Hematopoietic multipotent progenitor cell treated with erythropoietin and hydrocortisone succinate and interleukin-3 and kit ligand, for 17 days (in vitro differentiated cells): Measurements from ENCODE around the gene NXPH3.
"Not testable (repeated sequence)": the region's sequence is repeated elsewhere in the genome, so short reads cannot be mapped to it uniquely, and the experiment has no call there.

ENCODE experiments used
- DNase-seq: peaks from one replicate; pipeline ENCODE4 v3.0.0-alpha.2; 2015; ENCODE audit warnings: low spot score

The NXPH3 gene

GRCh38 chr17:49554694-49555494, 20.8 kb upstream of the NXPH3 start:
- DNase-seq = no peak

DNA sequence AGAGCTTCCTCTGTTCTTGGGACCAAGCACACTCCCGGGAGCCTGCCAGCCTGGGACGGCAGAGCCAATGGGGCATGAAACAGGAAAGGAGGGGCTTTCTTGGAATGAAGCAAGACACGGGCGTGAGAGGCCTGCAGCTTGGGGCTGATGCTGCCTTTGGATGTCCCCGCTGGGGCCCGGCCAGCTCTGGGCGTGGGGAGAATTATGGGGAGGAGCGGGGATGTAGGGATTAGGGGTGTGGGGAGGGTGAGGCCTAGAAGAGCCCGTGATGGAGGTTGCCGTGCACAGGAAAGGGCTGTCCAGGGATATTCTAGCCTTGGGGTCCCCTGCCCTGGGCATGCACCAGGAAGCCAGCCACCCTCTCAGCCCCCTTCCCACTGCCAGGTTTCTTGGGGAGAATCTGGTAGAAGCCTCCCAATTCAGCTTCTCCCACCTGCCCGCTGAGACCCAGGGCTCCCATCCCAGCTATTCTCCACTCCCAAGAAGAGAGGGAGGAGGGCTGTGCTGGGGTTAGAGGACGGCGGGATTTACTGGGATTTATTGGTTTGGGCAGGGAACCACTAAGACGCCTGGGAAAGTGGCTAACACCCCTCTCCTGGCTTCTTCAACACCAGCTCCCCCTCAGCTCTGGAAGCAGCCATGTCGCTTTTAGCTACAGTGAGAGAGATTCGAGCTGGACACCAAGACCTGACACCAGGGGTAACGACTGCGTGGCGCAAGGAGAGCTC, 20.0 kb upstream of the NXPH3 start:
- DNase-seq = no peak

DNA sequence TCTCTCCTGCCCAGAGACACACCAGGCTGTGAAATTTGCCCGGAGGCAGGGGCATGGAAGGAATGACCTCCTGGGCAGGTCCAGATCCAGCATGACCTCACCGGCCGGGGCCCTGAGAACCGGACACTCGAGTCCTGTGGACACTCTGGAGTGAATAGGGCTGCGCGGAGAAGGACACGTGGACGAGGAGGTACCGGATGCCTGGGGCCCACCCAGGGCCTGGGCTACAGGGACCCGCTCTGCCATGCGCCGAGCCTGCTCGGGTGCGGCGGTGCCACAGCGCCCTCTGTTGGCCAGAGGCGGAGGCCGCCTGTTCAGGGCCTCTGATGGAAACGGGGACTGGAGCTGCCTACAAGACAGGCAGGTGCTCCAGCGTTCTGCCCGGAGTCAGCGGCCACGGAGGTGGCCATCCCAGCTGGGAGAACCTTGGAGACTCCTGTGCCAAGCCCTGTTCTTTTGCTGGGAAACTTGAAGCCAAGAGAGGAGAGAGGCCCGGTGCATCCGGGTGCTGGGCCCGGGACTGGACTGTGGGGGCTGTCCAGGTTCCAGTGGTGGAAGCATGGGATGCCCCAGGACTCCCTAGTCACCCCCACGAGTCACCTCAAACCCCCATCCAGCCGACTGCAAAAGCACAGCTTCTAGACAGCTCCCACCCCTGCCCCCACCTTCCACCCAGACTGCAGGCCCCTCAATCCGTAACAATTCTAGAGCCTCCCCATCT, 19.3 kb upstream of the NXPH3 start:
- peak; percentile 65 for DNase-seq

DNA sequence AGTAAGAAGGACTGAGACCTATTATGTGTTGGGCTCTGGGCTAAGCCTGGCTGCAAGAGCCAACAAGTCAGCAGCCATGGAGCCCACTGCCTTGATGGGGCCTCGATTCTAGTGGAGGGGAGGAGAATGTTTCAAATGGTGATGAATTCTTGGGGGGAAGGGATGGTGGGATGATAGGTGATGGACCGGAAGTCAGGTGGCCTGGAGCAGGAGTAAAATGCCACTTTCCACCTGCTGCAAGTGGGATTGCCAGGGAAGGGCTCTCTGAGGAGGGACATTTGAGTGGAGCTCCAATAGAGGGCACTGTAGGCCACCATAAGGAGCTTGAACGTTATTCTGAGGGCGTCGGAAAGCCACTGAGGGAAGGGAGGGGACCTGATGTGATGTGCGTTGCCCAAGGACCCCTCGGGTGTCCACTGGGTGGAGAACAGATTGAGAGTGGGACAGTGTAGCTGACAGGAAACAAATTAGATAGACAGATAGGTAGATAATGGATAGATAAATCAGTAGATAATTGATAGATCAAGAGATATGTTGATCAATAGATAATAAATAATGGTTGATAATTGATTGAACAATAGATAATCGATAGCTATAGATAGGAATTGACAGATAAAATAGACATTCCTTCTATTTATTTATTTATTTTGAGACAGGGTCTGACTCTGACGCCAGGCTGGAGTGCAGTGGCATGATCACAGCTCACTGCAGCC, 18.2 kb upstream of the NXPH3 start:
- peak; percentile 14 for DNase-seq

GRCh38 chr17:49564638-49565037, 11.0 kb upstream of the NXPH3 start:
- DNase-seq = no peak

- DNase-seq = no peak
These were observed 9.7 kb upstream of the NXPH3 start for GRCh38 chr17:49565948-49566491.

DNA sequence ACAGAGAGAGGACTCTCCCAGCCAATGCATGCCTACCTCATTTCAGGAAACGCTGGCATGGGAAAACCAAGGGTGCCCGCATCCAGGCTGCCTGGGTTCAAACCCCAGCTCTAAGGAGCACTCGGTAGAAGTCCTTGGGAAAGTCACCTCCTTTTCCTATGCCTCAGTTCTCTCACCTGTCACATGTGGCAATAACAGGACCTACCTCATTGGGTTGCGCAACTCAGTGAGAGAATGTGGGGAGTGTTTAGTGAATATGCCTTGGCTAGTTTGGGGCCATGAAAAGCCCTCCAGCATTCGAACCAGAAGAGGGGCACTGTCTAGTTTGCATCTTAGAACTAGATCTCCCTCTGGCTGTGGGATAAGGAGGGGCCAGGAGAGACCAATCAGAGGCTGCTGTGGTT, 9.0 kb upstream of the NXPH3 start:
- DNase-seq = no peak

DNA sequence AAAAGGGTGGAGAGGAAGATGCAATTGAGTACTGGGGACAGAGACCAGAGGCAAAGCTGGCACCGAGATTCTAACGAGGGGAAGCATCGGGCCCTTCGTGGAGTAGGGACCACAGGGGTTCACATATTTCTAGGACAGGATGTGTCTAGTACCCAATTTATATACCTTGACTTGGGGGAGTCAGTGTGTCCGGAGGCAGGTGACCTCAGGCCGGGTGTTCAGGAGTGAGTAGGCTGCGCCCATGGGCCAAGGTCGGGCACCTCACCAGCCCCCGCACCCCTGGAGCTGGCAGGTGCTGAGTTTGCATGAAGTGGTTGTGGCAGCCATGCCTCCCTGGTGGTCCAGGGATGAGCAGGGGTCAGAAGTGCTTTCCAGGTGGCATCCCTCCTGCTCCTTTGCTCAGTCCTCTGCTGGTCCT, 8.6 kb upstream of the NXPH3 start:
- no peak for DNase-seq

GRCh38 chr17:49567871-49568694, 7.6 kb upstream of the NXPH3 start:
- peak; percentile 79 for DNase-seq

- not testable (repeated sequence) for DNase-seq
These were observed 7.0 kb upstream of the NXPH3 start for GRCh38 chr17:49568695-49569047.

GRCh38 chr17:49570540-49571242, 5.0 kb upstream of the NXPH3 start:
- no peak for DNase-seq

GRCh38 chr17:49571283-49571682, 4.4 kb upstream of the NXPH3 start:
- no peak for DNase-seq

DNA sequence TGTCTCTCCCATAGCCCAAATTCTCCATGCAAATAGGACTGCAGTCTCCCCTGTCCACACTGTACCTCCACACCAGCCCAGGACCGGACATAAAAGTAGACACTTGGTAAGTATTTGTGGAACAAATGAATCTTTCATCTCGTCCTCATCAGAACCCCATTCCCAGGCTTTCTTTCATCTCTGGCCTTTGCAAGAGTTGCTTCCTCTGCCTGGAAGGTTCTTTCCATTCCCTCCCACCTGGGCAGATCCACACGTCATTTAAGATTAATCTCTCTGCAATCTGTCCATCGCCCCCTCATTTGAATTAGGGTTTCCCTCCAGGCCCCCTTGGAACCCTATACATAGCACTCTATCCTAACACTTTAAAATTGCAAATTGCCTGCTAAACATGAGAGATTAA, 3.9 kb upstream of the NXPH3 start:
- no peak for DNase-seq

DNA sequence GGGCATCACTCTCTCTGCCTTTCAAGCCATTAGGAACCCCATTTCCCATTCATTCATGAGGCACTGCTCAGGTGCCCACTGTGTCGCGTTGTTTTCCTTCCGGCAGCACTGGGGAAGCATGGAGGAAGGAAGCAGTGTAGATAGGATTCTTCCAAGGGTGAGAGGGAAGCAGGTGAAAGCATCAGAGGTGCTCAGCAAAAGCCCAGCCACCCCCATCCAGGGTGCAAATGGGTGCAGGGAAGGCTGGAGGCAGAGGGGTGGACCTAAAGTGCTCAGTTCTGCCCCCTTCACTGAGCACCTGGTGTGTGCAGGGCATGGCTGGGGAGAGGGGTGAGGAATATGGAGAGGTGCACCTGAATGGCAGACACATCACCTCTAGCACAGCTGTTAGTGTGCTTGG, 3.4 kb upstream of the NXPH3 start:
- DNase-seq = no peak

- DNase-seq = no peak
These were observed 2.8 kb upstream of the NXPH3 start for GRCh38 chr17:49572806-49573420.

- no peak for DNase-seq
These were observed 2.0 kb upstream of the NXPH3 start for GRCh38 chr17:49573510-49574322.

DNA sequence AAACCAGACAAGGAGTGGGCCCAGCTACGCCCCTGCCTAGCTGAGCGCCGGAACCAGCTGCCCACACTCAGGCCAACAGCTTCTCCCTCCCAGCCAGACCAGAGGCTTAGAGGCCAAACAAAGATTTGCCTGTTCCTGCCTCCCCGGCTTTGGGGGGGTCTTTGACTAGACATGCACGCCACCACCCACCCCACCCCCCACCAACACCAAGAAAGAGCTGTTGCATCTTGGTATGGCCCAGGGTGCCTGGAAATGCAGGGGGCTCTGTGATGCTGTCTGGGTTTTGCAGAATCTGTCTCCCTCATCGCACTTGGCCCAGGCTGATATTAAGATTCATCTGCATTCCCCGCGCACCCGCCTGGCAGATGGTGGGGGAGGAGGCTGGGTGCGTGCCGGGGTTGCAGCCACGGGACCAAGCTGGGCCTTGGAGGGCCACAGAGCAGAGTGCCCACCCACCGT, 1.3 kb upstream of the NXPH3 start:
- no peak for DNase-seq

DNA sequence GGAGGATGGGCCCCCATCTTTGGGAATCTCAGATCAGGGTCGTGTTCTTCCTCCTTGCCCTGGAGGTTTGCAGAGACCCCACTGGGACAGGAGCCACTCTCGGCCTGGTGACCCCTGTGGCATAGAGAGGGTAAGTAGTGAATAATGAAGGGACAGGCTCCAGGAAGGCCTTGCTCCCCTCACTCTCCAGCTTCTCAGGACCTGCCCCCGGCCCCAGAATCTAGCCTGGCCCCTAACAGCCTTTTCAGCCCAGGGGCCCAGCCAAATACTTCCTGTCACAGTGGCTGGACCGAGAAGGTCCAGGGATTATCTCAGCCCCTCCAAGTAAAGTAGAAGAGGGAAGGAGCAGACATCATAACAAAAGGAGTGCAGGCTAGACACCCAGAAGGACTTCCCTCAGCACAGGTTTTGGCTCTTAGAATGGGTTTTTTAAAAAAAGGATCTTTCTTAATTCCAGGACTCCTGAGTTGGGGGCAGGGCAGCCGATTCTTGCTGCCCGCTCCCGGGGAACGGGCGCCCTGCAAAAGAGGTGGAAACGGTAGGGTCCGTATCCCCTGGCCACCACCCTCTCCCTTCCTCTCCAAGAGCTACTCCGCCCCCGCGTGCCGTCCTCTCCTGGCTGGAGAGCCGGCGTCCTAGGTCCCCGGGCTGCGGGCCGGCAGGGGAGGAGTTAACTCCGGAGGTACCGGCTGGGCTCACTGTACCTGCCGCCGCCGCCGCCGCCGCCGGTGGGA, 559 bp upstream of the NXPH3 start:
- DNase-seq = no peak
